H1 (cell line): ENCODE measurements around the gene SMIM1. TPM values are rescaled to one million over a fixed set of nuclear protein-coding genes. Genes with fewer than 3 reads are reported as not detected.

Source experiments
- CTCF ChIA-PET: fragments of 300-600 bp; sonication (Branson Sonifier 250); formaldehyde crosslinking; loops from one replicate; lab custom pipeline; 2021; ENCODE audit not compliant: partially characterized antibody; lab: Charles Lee
- POLR2A ChIA-PET: fragments of 300-600 bp; sonication (Branson Sonifier 250); formaldehyde crosslinking; loops from one replicate; lab custom pipeline; 2021; ENCODE audit warnings: inconsistent platforms; ENCODE audit not compliant: partially characterized antibody; lab: Charles Lee
- DNase-seq, 2 experiments: peaks; one replicate each; pipeline versions ENCODE4 v3.0.0 to v3.0.0-alpha.2; 2010 to 2022; ENCODE audit warnings: low spot score in 2 of 2, low read depth in 1 of 2, mixed read lengths in 1 of 2
- FAIRE-seq: peaks from 2 replicates; lab custom pipeline; 2011; peaks lifted over from hg19 to GRCh38; lab: Jason Lieb, UNC
- H2AFZ ChIP-seq: 2 replicates; pipeline ENCODE4 v1.8.1; 2012; ENCODE audit warnings: low read length, inconsistent platforms
- H2AK5ac ChIP-seq: 2 replicates; pipeline ENCODE4 v1.6.1; 2013; ENCODE audit warnings: low read depth, low read length
- H2BK120ac ChIP-seq: replicated peaks from 2 replicates; pipeline ENCODE3; 2013; ENCODE audit warnings: low read depth, low read length, inconsistent platforms
- H2BK12ac ChIP-seq: 2 replicates; pipeline ENCODE4 v1.6.1; 2013; ENCODE audit warnings: low read depth, low read length
- H2BK15ac ChIP-seq: 2 replicates; pipeline ENCODE4 v1.6.1; 2013; ENCODE audit warnings: low read length
- H2BK20ac ChIP-seq: 2 replicates; pipeline ENCODE4 v1.6.1; 2013; ENCODE audit warnings: low read length
- H2BK5ac ChIP-seq: 2 replicates; pipeline ENCODE4 v1.6.1; 2013; ENCODE audit warnings: low read depth, low read length
- H3K14ac ChIP-seq: 2 replicates; pipeline ENCODE4 v1.6.1; 2013; ENCODE audit warnings: inconsistent platforms; ENCODE audit not compliant: insufficient read length
- H3K18ac ChIP-seq: 2 replicates; pipeline ENCODE4 v1.6.1; 2013; ENCODE audit warnings: low read length; ENCODE audit errors: extremely low read depth
- H3K23ac ChIP-seq: 2 replicates; pipeline ENCODE4 v1.6.1; 2013; ENCODE audit warnings: inconsistent platforms; ENCODE audit not compliant: insufficient read length
- H3K23me2 ChIP-seq: 2 replicates; pipeline ENCODE4 v1.6.1; 2013; ENCODE audit warnings: low read depth, low read length
- H3K27ac ChIP-seq: 2 replicates; pipeline ENCODE4 v1.6.1; 2011; ENCODE audit warnings: low read depth, low read length, inconsistent platforms
- H3K27me3 ChIP-seq, 4 experiments: replicated peaks in 1 of 4; 1 replicate in 1 of 4; 2 replicates in 3 of 4; pipeline versions ENCODE4 v1.6.1 to v1.8.1; 2011 to 2013; ENCODE audit warnings: low read length in 3 of 4, mild to moderate bottlenecking in 3 of 4, inconsistent platforms in 2 of 4, mixed read lengths in 2 of 4, moderate library complexity in 1 of 4; ENCODE audit not compliant: control insufficient read depth in 3 of 4, insufficient read depth in 3 of 4; ENCODE audit errors: extremely low read depth in 1 of 4
- H3K36me3 ChIP-seq, 4 experiments: 2 replicates each; pipeline versions ENCODE4 v1.6.1 to v1.8.1; 2011 to 2013; ENCODE audit warnings: mild to moderate bottlenecking in 4 of 4, low read length in 3 of 4, moderate library complexity in 2 of 4, control low read depth in 1 of 4, inconsistent platforms in 1 of 4; ENCODE audit not compliant: insufficient read depth in 4 of 4, control insufficient read depth in 2 of 4
- H3K4ac ChIP-seq: replicated peaks from 2 replicates; pipeline ENCODE3; 2013; ENCODE audit warnings: low read length, low read depth, mixed read lengths, inconsistent platforms; ENCODE audit not compliant: insufficient read length
- H3K4me1 ChIP-seq, 4 experiments: replicated peaks in 1 of 4; 1 replicate in 1 of 4; 2 replicates in 3 of 4; pipeline versions ENCODE4 v1.6.1 to v1.8.1; 2011 to 2013; ENCODE audit warnings: low read length in 3 of 4, inconsistent platforms in 2 of 4, mixed read lengths in 1 of 4; ENCODE audit not compliant: insufficient read depth in 4 of 4, control insufficient read depth in 3 of 4
- H3K4me2 ChIP-seq, 2 experiments: 2 replicates each; pipeline versions ENCODE4 v1.6.1 to v1.8.1; 2011 to 2013; ENCODE audit warnings: low read depth in 2 of 2, low read length in 2 of 2, control low read depth in 1 of 2, inconsistent platforms in 1 of 2, mild to moderate bottlenecking in 1 of 2; ENCODE audit not compliant: insufficient read depth in 1 of 2
- H3K4me3 ChIP-seq, 4 experiments: fragments of 200-600, 300-600 bp in 1 of 4; sonication (generic), shearing (Covaris generic), sonication (Bioruptor Twin) in 1 of 4; 2 replicates each; pipeline versions ENCODE4 v1.5.1 to v1.8.1; 2011 to 2016; ENCODE audit warnings: low read length in 4 of 4, low read depth in 3 of 4, control low read depth in 2 of 4, inconsistent platforms in 2 of 4, mild to moderate bottlenecking in 2 of 4, mixed read lengths in 1 of 4, moderate library complexity in 1 of 4; ENCODE audit not compliant: insufficient read depth in 2 of 4; ENCODE audit errors: extremely low read depth in 1 of 4
- H3K56ac ChIP-seq: replicated peaks from 2 replicates; pipeline ENCODE3; 2013; ENCODE audit warnings: low read depth, mild to moderate bottlenecking, mixed read lengths, low read length, inconsistent platforms; ENCODE audit not compliant: insufficient read length
- H3K79me1 ChIP-seq: 2 replicates; pipeline ENCODE4 v1.6.1; 2013; ENCODE audit warnings: low read depth, low read length, control low read depth
- H3K79me2 ChIP-seq, 2 experiments: 2 replicates each; pipeline versions ENCODE4 v1.6.1 to v1.8.1; 2012 to 2013; ENCODE audit warnings: low read length in 2 of 2, mild to moderate bottlenecking in 2 of 2, inconsistent platforms in 1 of 2; ENCODE audit not compliant: insufficient read depth in 2 of 2, control insufficient read depth in 1 of 2
- H3K9ac ChIP-seq, 4 experiments: replicated peaks in 1 of 4; 1 replicate in 1 of 4; 2 replicates in 3 of 4; pipeline versions ENCODE4 v1.6.1 to v1.8.1; 2011 to 2013; ENCODE audit warnings: low read depth in 3 of 4, low read length in 3 of 4, control low read depth in 2 of 4, mild to moderate bottlenecking in 2 of 4, moderate library complexity in 2 of 4, inconsistent platforms in 1 of 4; ENCODE audit errors: extremely low read depth in 1 of 4
- H3K9me3 ChIP-seq, 2 experiments: 2 replicates each; pipeline versions ENCODE4 v1.6.1 to v1.8.1; 2012 to 2013; ENCODE audit warnings: mild to moderate bottlenecking in 2 of 2, moderate library complexity in 2 of 2, control low read depth in 1 of 2, inconsistent platforms in 1 of 2, low read depth in 1 of 2, low read length in 1 of 2, mixed read lengths in 1 of 2; ENCODE audit not compliant: insufficient read depth in 2 of 2
- H4K20me1 ChIP-seq, 2 experiments: replicated peaks in 1 of 2; 2 replicates each; pipeline versions ENCODE3 to v1.8.1; 2011 to 2013; ENCODE audit warnings: inconsistent platforms in 2 of 2, low read length in 2 of 2, mild to moderate bottlenecking in 1 of 2; ENCODE audit not compliant: insufficient read depth in 2 of 2, control insufficient read depth in 1 of 2
- H4K5ac ChIP-seq: 2 replicates; pipeline ENCODE4 v1.6.1; 2013; ENCODE audit warnings: low read length, low read depth, mixed read lengths, inconsistent platforms; ENCODE audit not compliant: insufficient read length
- H4K8ac ChIP-seq: 2 replicates; pipeline ENCODE4 v1.8.0; 2013; ENCODE audit warnings: mild to moderate bottlenecking, moderate library complexity, low read length, inconsistent platforms; ENCODE audit not compliant: insufficient read depth; ENCODE audit errors: extremely low read depth
- H4K91ac ChIP-seq: replicated peaks from 2 replicates; pipeline ENCODE3; 2013; ENCODE audit warnings: low read length, mixed read lengths, inconsistent platforms; ENCODE audit not compliant: insufficient read length
- BRCA1 ChIP-seq: IDR thresholded peaks from 2 replicates; pipeline ENCODE4 v1.6.1; 2012; ENCODE audit warnings: low read depth, low read length, improper control_type of control experiment
- GTF2F1 ChIP-seq: IDR thresholded peaks from 2 replicates; pipeline ENCODE4 v1.6.1; 2012; ENCODE audit warnings: low read depth, low read length, improper control_type of control experiment, borderline replicate concordance
- MAFK ChIP-seq: IDR thresholded peaks from 2 replicates; pipeline ENCODE4 v1.6.1; 2012; ENCODE audit warnings: low read depth, mild to moderate bottlenecking, improper control_type of control experiment, low read length
- NANOG ChIP-seq: IDR thresholded peaks from 2 replicates; pipeline ENCODE4 v1.6.1; 2011; ENCODE audit warnings: low read length, low read depth, mild to moderate bottlenecking, inconsistent platforms; ENCODE audit not compliant: insufficient read depth, poor library complexity, severe bottlenecking
- PHF8 ChIP-seq: fragments of 200-600 bp; sonication (generic); conservative IDR thresholded peaks from 2 replicates; pipeline ENCODE4 v1.7.1; 2012; ENCODE audit warnings: low read depth, mild to moderate bottlenecking, inconsistent platforms, low read length, moderate library complexity
- SIN3A ChIP-seq, 2 experiments: IDR thresholded peaks in 1 of 2; conservative IDR thresholded peaks in 1 of 2; 2 replicates each; pipeline ENCODE4 v1.6.1; 2011 to 2012; ENCODE audit warnings: low read length in 2 of 2, improper control_type of control experiment in 1 of 2, low read depth in 1 of 2, mild to moderate bottlenecking in 1 of 2
- WGBS, 2 experiments: shearing (Covaris generic) in 1 of 2; methylation state at CpG; one replicate each; pipeline versions ENCODE4 v1.1.6 to v1.1.7; 2013 to 2015; ENCODE audit warnings: low lambda C conversion rate in 2 of 2, mixed read lengths in 2 of 2, inconsistent platforms in 1 of 2, low coverage in 1 of 2, missing lambda C conversion rate in 1 of 2; ENCODE audit not compliant: insufficient replicate concordance in 2 of 2, insufficient coverage in 1 of 2, insufficient read length in 1 of 2; ENCODE audit errors: extremely low coverage in 1 of 2, missing lambda C conversion rate in 1 of 2; 5-methylcytosine and 5-hydroxymethylcytosine counted together
- polyA plus RNA-seq, 7 experiments: library from polyadenylated mRNA; depleted of rRNA in 3 of 7; stranded (reverse) in 5 of 7; unstranded in 2 of 7; fragments of >200 nt in 5 of 7; fragments of 200-250 nt in 2 of 7; gene quantifications; 1 replicate in 5 of 7; 2 replicates in 1 of 7; 4 replicates in 1 of 7; pipeline versions ENCODE4 v1.2.1 to v1.2.3, GENCODE V29; 2011 to 2013; ENCODE audit warnings: missing spikeins in 2 of 7, mixed read lengths in 2 of 7
- total RNA-seq: library from RNA; stranded (reverse); fragmentation: NEBNext Ultra II Directional; extraction: Animal tissue kit (Norgen Biotek cat#: 25700); gene quantifications from 2 replicates; pipeline ENCODE4 v1.2.1, GENCODE V29; 2021

SMIM1 gene
- total and polyA plus RNA-seq, 2 of the 8 experiments (the other 6 are each of a cell fraction or from before 2014, with no cell fraction given), result 7.7 to 9.7 TPM

DNA sequence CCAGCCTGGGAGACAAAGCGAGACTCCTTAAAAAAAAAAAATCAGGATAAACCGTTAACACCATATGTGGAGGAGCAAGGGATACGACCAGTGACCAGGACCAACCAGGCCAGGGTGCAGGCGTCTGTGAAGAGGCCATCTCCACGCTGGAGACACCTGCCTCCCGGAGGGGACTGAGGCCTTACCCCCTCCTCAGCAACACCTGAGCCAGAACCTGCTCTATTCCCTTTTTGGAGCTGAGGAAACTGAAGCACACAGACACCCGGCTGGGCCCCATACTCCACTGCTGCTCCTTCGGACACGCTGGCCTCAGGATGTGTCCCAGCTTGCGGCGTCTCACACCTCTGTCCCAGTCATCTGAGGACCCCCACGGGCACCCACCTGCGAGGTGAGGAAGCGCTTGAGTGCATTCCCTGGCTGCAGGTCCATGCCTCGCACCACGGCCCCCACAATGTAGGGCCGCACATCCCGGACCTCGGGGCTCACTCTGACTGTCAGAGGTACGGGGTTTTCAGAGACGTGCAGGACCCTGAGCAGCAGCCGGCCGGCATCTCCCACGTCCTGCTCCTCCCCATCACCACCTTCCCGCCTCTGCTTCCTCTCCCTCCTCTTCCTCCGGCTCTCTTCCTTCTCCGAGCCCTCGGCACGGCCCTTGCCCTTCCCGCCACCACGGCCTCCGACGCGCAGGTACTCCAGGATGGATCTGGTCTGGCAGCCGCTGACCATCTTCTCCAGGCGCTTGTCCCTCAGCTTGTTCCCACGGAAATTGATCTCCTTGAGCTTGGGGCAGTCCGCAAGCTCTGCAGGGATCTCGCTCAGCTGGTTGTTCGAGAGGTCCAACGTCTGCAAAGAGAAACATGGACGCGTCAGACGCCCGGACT, 14.2 kb downstream of the SMIM1 start:
- 96% methylated on average over 45 of the region's 45 CpGs; no CpG with 5 or more reads in 1 of the 2 experiments for WGBS, 2 experiments

More for the DNA sequence above, 14.2 kb downstream of the SMIM1 start:
- Histone ChIP-seq H3K27me3 (no peaks in the 10 kb centered on the region), H2BK5ac (no peak overlapping the region), H3K79me2 (peaks cover 6 to 46% of the 10 kb centered on the region in 2 experiments; a peak in 3 of 4 replicates), H3K23ac (no peak overlapping the region), H2BK12ac (no peak overlapping the region), H3K4ac (no peak overlapping the region), H4K91ac (no peak overlapping the region), H3K4me3 (no peak overlapping the region), H3K56ac (no peak overlapping the region), H3K9ac (no peak overlapping the region), H2BK15ac (no peak overlapping the region), H3K79me1 (peaks cover 27% of the 10 kb centered on the region), H3K36me3 (peaks cover 22 to 45% (median 41%) of the 10 kb centered on the region in 4 experiments), H2AK5ac (no peak overlapping the region), H4K8ac (no peak overlapping the region), H2AFZ (no peak overlapping the region), H4K20me1 (peaks cover 11 to 27% of the 10 kb centered on the region in 2 experiments), H2BK120ac (no peak overlapping the region), H3K4me1 (peaks cover 0 to 17% (median 13%) of the 10 kb centered on the region in 4 experiments; a peak in 6 of 7 replicates), H3K9me3 (no peaks in the 10 kb centered on the region), H2BK20ac (no peak overlapping the region), H3K27ac (no peak overlapping the region), H3K4me2 (no peak overlapping the region), H3K23me2 (no peaks in the 10 kb centered on the region), H3K14ac (no peak overlapping the region), H3K18ac (no peak overlapping the region), H4K5ac (no peak overlapping the region)
- DNase-seq (no peak), FAIRE-seq (no peak)
- no peak for TF ChIP-seq BRCA1
- no peak for TF ChIP-seq NANOG
- no peak for TF ChIP-seq SIN3A (conservative IDR thresholded peaks at IDR 0.05 in 1 of 2, IDR thresholded peaks at IDR 0.05 in 1 of 2; ENCODE audit: low read depth in 1 of 2, low read length in 2 of 2)
- TF ChIP-seq MAFK, result no peak
- no peak for TF ChIP-seq PHF8
- no peak for TF ChIP-seq GTF2F1
- ChIA-PET CTCF (interaction anchor here (0.5 to 5.7 kb wide), 19 partner anchors 6 to 872 kb away, joined by 3 to 40 read pairs (median 4); partner anchors contain the start of gene LRRC47), POLR2A (interaction anchor here (1.1 to 9.8 kb wide), 4 partner anchors 9 to 24 kb away, joined by 4 to 84 read pairs (median 8); partner anchors contain the start of gene LRRC47)
